ENCODE results near the gene DNAJB13. TPM values are rescaled to one million over a fixed set of nuclear protein-coding genes. Genes with fewer than 3 reads are reported as not detected.

The DNAJB13 gene
- total and polyA plus RNA-seq, 10 of the 15 experiments (the other 5 are each of a cell fraction or from before 2014, with no cell fraction given), result 0.07 to 0.76 (median 0.15) TPM; not detected in 7

GRCh38 chr11:73965076-73965763, 14.4 kb downstream of the DNAJB13 start:
- WGBS (ENCODE audit: insufficient coverage, insufficient replicate concordance, low lambda C conversion rate, missing lambda C conversion rate), result 52% methylated on average over 10 of the region's 10 CpGs
- RAD21 ChIA-PET (ENCODE audit: unreplicated experiment), result interaction anchor here (1.4 to 2.0 kb wide), 5 partner anchors 40 to 356 kb away, joined by 3 to 10 read pairs (median 4); no protein-coding TSS in a partner anchor
- DNase-seq (ENCODE audit: low read depth, low spot score) (no peak), ATAC-seq (no peak), FAIRE-seq (no peak)
- Histone ChIP-seq H3K27ac (ENCODE audit: control insufficient read depth, insufficient read depth) (no peak overlapping the region), H3K27me3 (replicated peaks in 1 of 2; ENCODE audit: control insufficient read depth in 2 of 2, insufficient read depth in 2 of 2, low read length in 1 of 2) (no peaks in the 10 kb centered on the region), H3K36me3 (ENCODE audit: control insufficient read depth in 2 of 2, insufficient read depth in 2 of 2, low read length in 1 of 2) (no peaks in the 10 kb centered on the region), H3K4me1 (ENCODE audit: control insufficient read depth, insufficient read depth, low read length) (no peaks in the 10 kb centered on the region), H3K9me3 (replicated peaks; ENCODE audit: control insufficient read depth, insufficient read depth, low read length) (no peaks in the 10 kb centered on the region), H3K4me2 (ENCODE audit: control insufficient read depth, insufficient read depth) (no peak overlapping the region), H2AFZ (ENCODE audit: control insufficient read depth, low read depth, low read length) (no peak overlapping the region), H4K20me1 (ENCODE audit: control insufficient read depth, insufficient read depth) (no peaks in the 10 kb centered on the region; the same call in 1 of the 2 replicates), H3K4me3 (no peak overlapping the region), H3K9ac (ENCODE audit: control insufficient read depth, insufficient read depth, low read length) (no peak overlapping the region), H3K79me2 (ENCODE audit: control insufficient read depth, insufficient read depth, low read length) (no peaks in the 10 kb centered on the region)
- TF ChIP-seq NBN (IDR thresholded peaks at IDR 0.05), result no peak
- no peak for TF ChIP-seq CHD2 (IDR thresholded peaks at IDR 0.05; ENCODE audit: borderline replicate concordance, low read depth, low read length)
- TF ChIP-seq GATAD2B (conservative IDR thresholded peaks at IDR 0.05; ENCODE audit: low read depth), result no peak
- no peak for TF ChIP-seq ZNF592 (IDR thresholded peaks at IDR 0.05)
- no peak for TF ChIP-seq YBX1 (IDR thresholded peaks at IDR 0.05)
- TF ChIP-seq PAX8 (IDR thresholded peaks at IDR 0.05), result no peak
- no peak for TF ChIP-seq SMAD1 (IDR thresholded peaks at IDR 0.05; ENCODE audit: low read depth, partially characterized antibody)
- no peak for TF ChIP-seq ZSCAN29 (IDR thresholded peaks at IDR 0.05)
- no peak for TF ChIP-seq ASH2L (IDR thresholded peaks at IDR 0.05; ENCODE audit: borderline replicate concordance, low read depth)
- no peak for TF ChIP-seq HDAC2 (IDR thresholded peaks at IDR 0.05)
- TF ChIP-seq RUNX3 (IDR thresholded peaks at IDR 0.05; ENCODE audit: low read length), result no peak
- no peak for TF ChIP-seq E2F8 (IDR thresholded peaks at IDR 0.05; ENCODE audit: low read depth, partially characterized antibody)
- CTCF ChIA-PET, result interaction anchor here (0.6 to 5.6 kb wide), 7 partner anchors 11 to 290 kb away, joined by 3 to 48 read pairs (median 6); partner anchors contain the start of gene DNAJB13
- intact Hi-C loops (cut with micrococcal nuclease; ENCODE audit: unreplicated experiment) (loop anchor here (10.0 kb wide), 1 partner anchor 280 kb away; no protein-coding TSS in a partner anchor), in situ Hi-C loops (cut with MboI) (no loop called here)
- POLR2A ChIA-PET, result interaction anchor here (2.0 kb wide), 1 partner anchor 15 kb away, joined by 8 read pairs; no protein-coding TSS in a partner anchor
- no TSS peak for BruUV-seq (replicated peaks)
- SMC1A ChIA-PET (ENCODE audit: uncharacterized antibody, unreplicated experiment), result interaction anchor here (1.1 to 3.6 kb wide), 7 partner anchors 9 to 218 kb away, joined by 3 to 23 read pairs (median 5); no protein-coding TSS in a partner anchor

Data from GM12878 (cell line).